Right cardiac atrium (tissue), 5 donors: ENCODE data around the gene CCDC15. TPM values are rescaled to one million over a fixed set of nuclear protein-coding genes. Genes with fewer than 3 reads are reported as not detected.

ENCODE experiments used
- ATAC-seq, 2 donors: fragments of 200-7000 bp; cut with Tn5 transposase; one replicate each; pipeline versions ENCODE4 v1.8.0 to v1.9.1; 2020; ENCODE audit warnings: moderate library complexity in 2 of 2, mild to moderate bottlenecking in 1 of 2
- DNase-seq, 3 donors: peaks; one replicate each; pipeline ENCODE4 v3.0.0-alpha.2; 2020
- H3K27ac ChIP-seq: one replicate; pipeline ENCODE4 v1.5.1; 2013; ENCODE audit warnings: mild to moderate bottlenecking, low read length, control low read depth, moderate library complexity
- H3K27me3 ChIP-seq: one replicate; pipeline ENCODE4 v1.6.1; 2013; ENCODE audit not compliant: control insufficient read depth, insufficient read depth
- H3K4me1 ChIP-seq: one replicate; pipeline ENCODE4 v1.6.1; 2013; ENCODE audit warnings: low read length; ENCODE audit not compliant: control insufficient read depth, insufficient read depth
- H3K4me3 ChIP-seq: one replicate; pipeline ENCODE4 v1.5.1; 2013; ENCODE audit warnings: low read length, control low read depth
- H3K9me3 ChIP-seq: one replicate; pipeline ENCODE4 v1.6.1; 2013; ENCODE audit warnings: low read length; ENCODE audit not compliant: control insufficient read depth
- WGBS: extraction: QIAGEN DNeasy Blood & Tissue Kit; methylation state at CpG from one replicate; pipeline ENCODE4 v1.1.7; 2013; 5-methylcytosine and 5-hydroxymethylcytosine counted together
- intact Hi-C, 4 donors: fragments of 100-400 bp; cut with DNase I; formaldehyde crosslinking; loops; one replicate each; pipeline versions ENCODE4 v1.11.0 to v1.14.0; 2022 to 2023
- polyA plus RNA-seq: library from polyadenylated mRNA; stranded (reverse); fragments of 200-250 nt; gene quantifications from one replicate; pipeline ENCODE4 v1.2.3, GENCODE V29; 2013
- total RNA-seq, 4 donors: library from RNA; stranded (reverse); fragmentation: NEBNext Ultra II Directional; extraction: Animal tissue kit (Norgen Biotek cat#: 25700); gene quantifications; one replicate each; pipeline ENCODE4 v1.2.1, GENCODE V29; 2021
- donor health status: healthy with polysubstance abuse.
- donor health status: DM: no; HTN: yes; CAD: no.
- donor health status: DM: no; HTN: no; CAD: no.
- donor health status: DM: no; HTN: yes; CAD: no; lungs with severe emphysema.
- donor health status: DM: yes; HTN: yes; CAD: no.

The CCDC15 gene
- total and polyA plus RNA-seq, 5 donors = 0.09 to 0.47 (median 0.25) TPM

DNA sequence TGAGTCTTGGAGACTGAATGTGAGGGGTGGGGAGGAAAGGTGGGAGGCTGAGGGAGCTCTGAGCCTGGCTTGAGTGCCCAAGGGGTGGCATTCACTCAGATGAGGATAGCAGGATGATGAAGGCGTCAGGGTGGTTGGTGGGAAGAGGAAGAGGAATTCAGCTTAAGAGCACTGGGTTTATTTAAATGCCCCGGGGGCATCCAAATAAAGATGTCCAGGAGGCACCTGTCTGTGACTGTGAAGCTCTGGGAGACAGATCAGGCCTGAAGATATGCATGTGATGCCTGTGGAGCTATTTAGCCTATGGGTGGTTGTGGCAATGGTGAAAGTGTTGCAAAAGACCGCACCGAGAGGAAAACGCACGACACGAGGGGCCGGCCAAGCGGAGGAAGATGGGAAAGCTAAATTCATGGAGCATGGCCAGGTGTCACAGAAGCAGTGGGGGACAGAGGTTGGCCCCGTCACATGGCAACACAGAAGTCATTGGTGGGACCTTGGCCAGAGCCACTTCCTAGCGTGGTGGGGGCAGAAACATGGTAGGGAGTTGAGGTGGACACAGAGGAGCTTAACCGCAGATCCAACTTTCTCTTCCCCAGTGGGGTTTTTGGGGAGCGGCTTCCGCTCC, 124.6 kb downstream of the CCDC15 start:
- Histone ChIP-seq H3K9me3 (no peaks in the 10 kb centered on the region), H3K4me1 (no peaks in the 10 kb centered on the region), H3K27ac (no peak overlapping the region), H3K27me3 (no peaks in the 10 kb centered on the region), H3K4me3 (no peak overlapping the region)
- WGBS = 92% methylated on average over 14 of the region's 14 CpGs
- intact Hi-C loops = no loop called here
- DNase-seq = no peak
- no peak for ATAC-seq

- DNase-seq = no peak
- no peak overlapping the region for H3K27ac ChIP-seq
- H3K4me3 ChIP-seq = no peak overlapping the region
- intact Hi-C loops = no loop called here
- no peaks in the 10 kb centered on the region for H3K9me3 ChIP-seq
- no peak for ATAC-seq
- WGBS = 77% methylated on average over 18 of the region's 18 CpGs
- H3K27me3 ChIP-seq = no peaks in the 10 kb centered on the region
- no peaks in the 10 kb centered on the region for H3K4me1 ChIP-seq
These were observed 125.3 kb downstream of the CCDC15 start for GRCh38 chr11:125079151-125079877.

DNA sequence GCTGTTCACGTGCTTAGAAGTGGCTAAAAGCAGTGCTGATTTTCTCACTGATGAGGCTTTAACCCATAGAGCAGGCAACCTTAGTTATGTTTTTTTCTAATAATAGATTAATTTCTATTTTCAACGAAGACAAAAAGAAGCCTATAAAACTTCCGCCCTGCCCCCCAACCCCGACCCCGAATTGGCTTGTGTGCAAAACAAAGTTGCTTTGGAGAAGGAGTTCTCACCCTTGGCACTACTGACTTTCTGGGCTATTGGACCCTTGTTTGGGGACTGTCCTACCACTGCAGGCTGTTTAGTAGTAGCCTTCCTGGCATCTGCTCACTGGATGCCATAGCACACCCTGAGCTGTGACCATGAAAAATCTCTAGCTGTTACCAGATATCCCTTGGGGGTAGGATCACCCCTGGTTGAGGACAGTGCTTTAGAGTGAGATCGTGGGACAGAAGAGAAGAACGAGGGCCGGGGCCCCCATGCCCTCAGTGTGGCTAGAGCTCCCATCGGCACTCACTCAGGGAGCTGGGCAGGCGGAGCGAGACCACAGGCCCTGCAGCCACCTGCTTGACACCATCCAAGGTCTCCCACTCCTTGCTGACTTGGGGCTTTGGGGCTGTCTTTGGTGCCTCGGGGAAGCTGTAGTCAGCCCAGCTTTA, 126.0 kb downstream of the CCDC15 start:
- DNase-seq (no peak), ATAC-seq (no peak)
- WGBS = 87% methylated on average over 12 of the region's 12 CpGs
- Histone ChIP-seq H3K9me3 (no peaks in the 10 kb centered on the region), H3K27ac (no peak overlapping the region), H3K4me1 (no peaks in the 10 kb centered on the region), H3K27me3 (no peaks in the 10 kb centered on the region), H3K4me3 (no peak overlapping the region)
- intact Hi-C loops = no loop called here

- ATAC-seq = no peak
- no peak for DNase-seq
- Histone ChIP-seq H3K27me3 (no peaks in the 10 kb centered on the region), H3K9me3 (no peaks in the 10 kb centered on the region), H3K27ac (no peak overlapping the region), H3K4me3 (no peak overlapping the region), H3K4me1 (no peaks in the 10 kb centered on the region)
- intact Hi-C loops = no loop called here
- 88% methylated on average over 12 of the region's 12 CpGs for WGBS
These were observed 126.5 kb downstream of the CCDC15 start for GRCh38 chr11:125080531-125080911.

GRCh38 chr11:125081098-125081798, 127.2 kb downstream of the CCDC15 start:
- H3K4me1 ChIP-seq = no peaks in the 10 kb centered on the region
- no peak overlapping the region for H3K4me3 ChIP-seq
- no peak overlapping the region for H3K27ac ChIP-seq
- H3K27me3 ChIP-seq = no peaks in the 10 kb centered on the region
- H3K9me3 ChIP-seq = no peaks in the 10 kb centered on the region
- intact Hi-C loops = no loop called here
- WGBS = 77% methylated on average over 14 of the region's 14 CpGs
- DNase-seq (no peak), ATAC-seq (no peak)

- no peak for ATAC-seq
- Histone ChIP-seq H3K9me3 (no peaks in the 10 kb centered on the region), H3K27me3 (no peaks in the 10 kb centered on the region), H3K4me1 (no peaks in the 10 kb centered on the region), H3K27ac (no peak overlapping the region), H3K4me3 (no peak overlapping the region)
- no peak for DNase-seq
- intact Hi-C loops = no loop called here
- 82% methylated on average over 5 of the region's 5 CpGs for WGBS
These were observed 128.0 kb downstream of the CCDC15 start for GRCh38 chr11:125082040-125082439.

DNA sequence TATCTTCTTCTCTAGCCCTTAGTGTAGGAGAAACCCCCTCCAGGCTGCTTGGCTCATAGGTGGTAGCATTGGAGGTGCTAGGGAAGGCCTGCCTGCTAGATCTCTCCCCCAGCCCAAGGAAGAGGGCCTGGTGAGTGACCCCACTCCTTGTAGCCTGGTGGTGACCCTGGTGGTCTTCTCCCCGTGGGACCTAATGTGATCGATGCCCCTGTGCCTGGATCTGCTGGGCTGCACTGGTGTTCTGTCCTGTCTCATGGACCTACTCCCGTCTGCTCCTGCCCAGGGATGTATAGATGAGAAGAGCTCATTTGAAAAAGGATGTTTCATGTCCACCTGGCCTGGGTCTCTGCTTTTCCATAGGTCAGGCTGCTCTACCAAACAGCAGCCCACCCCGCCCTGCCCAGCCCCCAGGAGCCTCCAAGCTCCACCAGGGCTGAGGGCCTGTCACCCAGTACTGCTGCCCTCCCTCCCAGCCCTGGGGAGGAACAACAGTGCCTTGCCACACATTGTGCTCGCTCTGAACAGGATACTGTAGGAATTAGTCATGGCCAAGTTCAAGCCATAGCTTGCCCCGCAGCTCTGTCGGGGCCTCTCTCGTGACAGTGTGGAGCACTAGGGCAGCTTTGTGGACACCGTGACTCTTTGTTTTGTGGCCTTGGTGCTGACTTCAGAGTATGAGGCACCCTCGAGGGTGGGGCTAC, 128.8 kb downstream of the CCDC15 start:
- intact Hi-C loops = no loop called here
- H3K4me1 ChIP-seq = no peaks in the 10 kb centered on the region
- DNase-seq (no peak), ATAC-seq (no peak)
- 80% methylated on average over 10 of the region's 10 CpGs for WGBS
- H3K27me3 ChIP-seq = no peaks in the 10 kb centered on the region
- no peak overlapping the region for H3K4me3 ChIP-seq
- no peaks in the 10 kb centered on the region for H3K9me3 ChIP-seq
- no peak overlapping the region for H3K27ac ChIP-seq

GRCh38 chr11:125083312-125084056, 129.5 kb downstream of the CCDC15 start:
- Histone ChIP-seq H3K4me3 (no peak overlapping the region), H3K9me3 (no peaks in the 10 kb centered on the region), H3K27ac (no peak overlapping the region), H3K27me3 (no peaks in the 10 kb centered on the region), H3K4me1 (no peaks in the 10 kb centered on the region)
- DNase-seq (no peak), ATAC-seq (no peak)
- 78% methylated on average over 11 of the region's 11 CpGs for WGBS
- intact Hi-C loops = no loop called here

DNA sequence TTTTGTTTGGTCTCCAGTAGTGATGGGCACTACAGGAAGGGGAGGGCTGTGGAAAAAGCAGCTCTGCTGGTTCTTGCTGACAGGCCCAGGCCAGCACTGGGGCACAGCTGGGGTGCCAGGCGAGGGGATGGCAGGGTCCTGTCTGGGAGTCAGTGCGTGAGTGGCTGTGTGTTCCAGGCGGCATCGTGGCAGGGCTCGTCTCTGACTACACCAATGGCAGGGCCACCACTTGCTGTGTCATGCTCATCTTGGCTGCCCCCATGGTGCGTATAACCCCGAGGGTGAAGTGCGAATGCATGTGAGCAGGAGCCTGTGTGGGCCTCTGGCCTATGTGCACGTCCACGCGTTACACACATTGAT, 130.0 kb downstream of the CCDC15 start:
- H3K4me3 ChIP-seq = no peak overlapping the region
- intact Hi-C loops = no loop called here
- no peaks in the 10 kb centered on the region for H3K27me3 ChIP-seq

GRCh38 chr11:125084761-125085231, 130.8 kb downstream of the CCDC15 start:
- H3K27me3 ChIP-seq = no peaks in the 10 kb centered on the region
- no peaks in the 10 kb centered on the region for H3K4me1 ChIP-seq
- ATAC-seq (no peak), DNase-seq (no peak)
- no peak overlapping the region for H3K27ac ChIP-seq
- intact Hi-C loops = no loop called here
- H3K4me3 ChIP-seq = no peak overlapping the region
- no peaks in the 10 kb centered on the region for H3K9me3 ChIP-seq
- WGBS = 82% methylated on average over 8 of the region's 8 CpGs

More for the DNA sequence above, 130.0 kb downstream of the CCDC15 start:
- Histone ChIP-seq H3K9me3 (no peaks in the 10 kb centered on the region), H3K4me1 (no peaks in the 10 kb centered on the region), H3K27ac (no peak overlapping the region)
- DNase-seq (no peak), ATAC-seq (no peak)
- WGBS = 94% methylated on average over 11 of the region's 11 CpGs
